IPS-15b (cell line): Measurements from ENCODE around the gene METTL15.
"Not testable (repeated sequence)": the region's sequence is repeated elsewhere in the genome, so short reads cannot be mapped to it uniquely, and the experiment has no call there.

Experiments
- H3K27me3 ChIP-seq: one replicate; pipeline ENCODE4 v1.6.1; 2013; ENCODE audit warnings: low read length; ENCODE audit not compliant: control insufficient read depth, insufficient read depth
- H3K36me3 ChIP-seq: one replicate; pipeline ENCODE4 v1.6.1; 2013; ENCODE audit warnings: low read length; ENCODE audit not compliant: control insufficient read depth, insufficient read depth
- H3K4me1 ChIP-seq: one replicate; pipeline ENCODE4 v1.6.1; 2013; ENCODE audit warnings: mild to moderate bottlenecking, low read length; ENCODE audit not compliant: control insufficient read depth, insufficient read depth
- H3K4me3 ChIP-seq: one replicate; pipeline ENCODE4 v1.5.1; 2013; ENCODE audit warnings: low read depth, low read length
- H3K9ac ChIP-seq: one replicate; pipeline ENCODE4 v1.6.1; 2013; ENCODE audit warnings: low read depth, mild to moderate bottlenecking, low read length
- H3K9me3 ChIP-seq: one replicate; pipeline ENCODE4 v1.6.1; 2013; ENCODE audit warnings: mild to moderate bottlenecking, low read length; ENCODE audit not compliant: control insufficient read depth, insufficient read depth

METTL15 gene

GRCh38 chr11:28315440-28315839, 207.3 kb downstream of the METTL15 start:
- H3K4me3 ChIP-seq: no peak overlapping the region
- H3K36me3 ChIP-seq: no peaks in the 10 kb centered on the region
- no peak overlapping the region for H3K9ac ChIP-seq
- no peaks in the 10 kb centered on the region for H3K27me3 ChIP-seq
- no peaks in the 10 kb centered on the region for H3K4me1 ChIP-seq
- no peaks in the 10 kb centered on the region for H3K9me3 ChIP-seq

- Histone ChIP-seq H3K4me1 (no peaks in the 10 kb centered on the region), H3K9ac (no peak overlapping the region), H3K4me3 (no peak overlapping the region), H3K36me3 (no peaks in the 10 kb centered on the region), H3K27me3 (no peaks in the 10 kb centered on the region), H3K9me3 (no peaks in the 10 kb centered on the region)
These were observed 210.7 kb downstream of the METTL15 start for GRCh38 chr11:28318871-28319270.

- H3K4me1 ChIP-seq: no peaks in the 10 kb centered on the region
- H3K4me3 ChIP-seq: no peak overlapping the region
- H3K36me3 ChIP-seq: no peaks in the 10 kb centered on the region
- H3K9ac ChIP-seq: no peak overlapping the region
- no peaks in the 10 kb centered on the region for H3K9me3 ChIP-seq
- H3K27me3 ChIP-seq: no peaks in the 10 kb centered on the region
These were observed 215.4 kb downstream of the METTL15 start for GRCh38 chr11:28323621-28324020.

GRCh38 chr11:28332393-28332792, 224.2 kb downstream of the METTL15 start:
- not testable (repeated sequence) for H3K9me3 ChIP-seq, H3K4me3 ChIP-seq, H3K4me1 ChIP-seq, H3K36me3 ChIP-seq, H3K27me3 ChIP-seq, H3K9ac ChIP-seq

- H3K9me3 ChIP-seq: no peaks in the 10 kb centered on the region
- H3K4me1 ChIP-seq: no peaks in the 10 kb centered on the region
- H3K4me3 ChIP-seq: no peak overlapping the region
- H3K27me3 ChIP-seq: no peaks in the 10 kb centered on the region
- H3K36me3 ChIP-seq: no peaks in the 10 kb centered on the region
- H3K9ac ChIP-seq: no peak overlapping the region
These were observed 229.5 kb downstream of the METTL15 start for GRCh38 chr11:28337701-28338100.

- no peaks in the 10 kb centered on the region for H3K36me3 ChIP-seq
- no peaks in the 10 kb centered on the region for H3K27me3 ChIP-seq
- H3K4me3 ChIP-seq: no peak overlapping the region
- no peaks in the 10 kb centered on the region for H3K4me1 ChIP-seq
- H3K9ac ChIP-seq: no peak overlapping the region
- no peaks in the 10 kb centered on the region for H3K9me3 ChIP-seq
These were observed 230.2 kb downstream of the METTL15 start for GRCh38 chr11:28338371-28338770.

- H3K9ac ChIP-seq: no peak overlapping the region
- H3K4me3 ChIP-seq: no peak overlapping the region
- H3K27me3 ChIP-seq: no peaks in the 10 kb centered on the region
- no peaks in the 10 kb centered on the region for H3K9me3 ChIP-seq
- H3K4me1 ChIP-seq: no peaks in the 10 kb centered on the region
- H3K36me3 ChIP-seq: no peaks in the 10 kb centered on the region
These were observed 231.3 kb downstream of the METTL15 start for GRCh38 chr11:28339488-28339887.

GRCh38 chr11:28342716-28343115, 234.5 kb downstream of the METTL15 start:
- H3K4me3 ChIP-seq: no peak overlapping the region

GRCh38 chr11:28343304-28344233, 235.4 kb downstream of the METTL15 start:
- Histone ChIP-seq H3K9ac (no peak overlapping the region), H3K4me1 (no peaks in the 10 kb centered on the region), H3K9me3 (no peaks in the 10 kb centered on the region), H3K4me3 (no peak overlapping the region), H3K27me3 (no peaks in the 10 kb centered on the region), H3K36me3 (no peaks in the 10 kb centered on the region)

More at GRCh38 chr11:28342716-28343115, 234.5 kb downstream of the METTL15 start:
- H3K9ac ChIP-seq: no peak overlapping the region
- no peaks in the 10 kb centered on the region for H3K9me3 ChIP-seq
- H3K4me1 ChIP-seq: no peaks in the 10 kb centered on the region
- H3K36me3 ChIP-seq: no peaks in the 10 kb centered on the region
- H3K27me3 ChIP-seq: no peaks in the 10 kb centered on the region

- H3K4me1 ChIP-seq: no peaks in the 10 kb centered on the region
- no peak overlapping the region for H3K9ac ChIP-seq
- H3K27me3 ChIP-seq: no peaks in the 10 kb centered on the region
- no peaks in the 10 kb centered on the region for H3K9me3 ChIP-seq
- no peak overlapping the region for H3K4me3 ChIP-seq
- no peaks in the 10 kb centered on the region for H3K36me3 ChIP-seq
These were observed 238.0 kb downstream of the METTL15 start for GRCh38 chr11:28346209-28346608.

GRCh38 chr11:28346721-28347120, 238.5 kb downstream of the METTL15 start:
- Histone ChIP-seq H3K4me1 (no peaks in the 10 kb centered on the region), H3K9ac (no peak overlapping the region), H3K9me3 (no peaks in the 10 kb centered on the region), H3K4me3 (no peak overlapping the region), H3K27me3 (no peaks in the 10 kb centered on the region), H3K36me3 (no peaks in the 10 kb centered on the region)

GRCh38 chr11:28347371-28347770, 239.2 kb downstream of the METTL15 start:
- no peaks in the 10 kb centered on the region for H3K36me3 ChIP-seq
- H3K4me3 ChIP-seq: no peak overlapping the region
- H3K9me3 ChIP-seq: no peaks in the 10 kb centered on the region
- no peaks in the 10 kb centered on the region for H3K4me1 ChIP-seq
- no peak overlapping the region for H3K9ac ChIP-seq
- H3K27me3 ChIP-seq: no peaks in the 10 kb centered on the region
